ENCODE results near the gene SORCS2. TPM values are rescaled to one million over a fixed set of nuclear protein-coding genes. Genes with fewer than 3 reads are reported as not detected.

Gene SORCS2
- total and polyA plus RNA-seq, 2 of the 13 experiments (the other 11 are each of a cell fraction or from before 2014, with no cell fraction given): 0.82 to 1.0 TPM

GRCh38 chr4:7750972-7751371 lies 558.6 kb downstream of the SORCS2 start:
- Histone ChIP-seq H3K27ac (ENCODE audit: extremely low read length, insufficient read depth, low read length) (peak overlapping the region; percentile 52), H3K4me2 (ENCODE audit: low read depth, low read length) (no peak overlapping the region), H2AFZ (ENCODE audit: low read length) (no peak overlapping the region), H3K4me3 (replicated peaks in 1 of 3; ENCODE audit: insufficient read depth in 1 of 3, low read depth in 2 of 3, low read length in 3 of 3) (no peak overlapping the region), H3K9me3 (ENCODE audit: low read length) (no peaks in the 10 kb centered on the region), H4K20me1 (ENCODE audit: insufficient read depth, low read length) (no peaks in the 10 kb centered on the region), H3K36me3 (replicated peaks in 1 of 2; ENCODE audit: control insufficient read depth in 1 of 2, insufficient read depth in 2 of 2, low read length in 2 of 2) (no peaks in the 10 kb centered on the region), H3K4me1 (ENCODE audit: insufficient read depth, low read length) (peaks cover 43% of the 10 kb centered on the region), H3K9ac (ENCODE audit: insufficient read depth, low read depth, low read length) (no peak overlapping the region), H3K27me3 (ENCODE audit: control insufficient read depth in 1 of 2, insufficient read depth in 2 of 2, low read length in 2 of 2) (no peaks in the 10 kb centered on the region), H3K79me2 (ENCODE audit: insufficient read depth, low read length) (no peaks in the 10 kb centered on the region)
- BruUV-seq (replicated peaks): no TSS peak
- POLR2A ChIA-PET: no interaction called here
- intact Hi-C loops (cut with micrococcal nuclease; ENCODE audit: unreplicated experiment) (no loop called here), in situ Hi-C loops (cut with HindIII; ENCODE audit: extremely low pct_ligation_motif_present, low pct_unique_long_range_greater_than_20kb) (no loop called here)
- CTCF ChIA-PET (ENCODE audit: low intra/inter-chr PET ratio, low total read pairs): no interaction called here
- DNase-seq (ENCODE audit: low spot score) (no peak), ATAC-seq (no peak), FAIRE-seq (no peak)
- no peak for TF ChIP-seq GLMP (CRISPR knock-in tag; IDR thresholded peaks at IDR 0.05; ENCODE audit: borderline replicate concordance)
- TF ChIP-seq ZBTB38 (CRISPR knock-in tag; IDR thresholded peaks at IDR 0.05): no peak
- TF ChIP-seq SALL1 (CRISPR knock-in tag; IDR thresholded peaks at IDR 0.05): no peak
- TF ChIP-seq ZNF468 (CRISPR knock-in tag; IDR thresholded peaks at IDR 0.05): no peak
- no peak for TF ChIP-seq GZF1 (CRISPR knock-in tag; IDR thresholded peaks at IDR 0.05)
- TF ChIP-seq ZFX (CRISPR knock-in tag; IDR thresholded peaks at IDR 0.05; ENCODE audit: low read depth): no peak
- no peak for TF ChIP-seq ZNF720 (CRISPR knock-in tag; IDR thresholded peaks at IDR 0.05)
- TF ChIP-seq NCOA2 (CRISPR knock-in tag; IDR thresholded peaks at IDR 0.05): no peak
- no peak for TF ChIP-seq ZNF280B (CRISPR knock-in tag; IDR thresholded peaks at IDR 0.05; ENCODE audit: borderline replicate concordance)
- no peak for TF ChIP-seq ZNF816 (CRISPR knock-in tag; IDR thresholded peaks at IDR 0.05; ENCODE audit: borderline replicate concordance)
- TF ChIP-seq SNAPC4 (CRISPR knock-in tag; IDR thresholded peaks at IDR 0.05): no peak
